Esophagus (tissue), 2 donors: ENCODE results near the gene ELF1. TPM values are rescaled to one million over a fixed set of nuclear protein-coding genes. Genes with fewer than 3 reads are reported as not detected.

Experiments
- H3K27ac ChIP-seq, 2 donors: one replicate each; pipeline ENCODE4 v1.5.1; 2013; ENCODE audit warnings: low read depth in 2 of 2, mild to moderate bottlenecking in 2 of 2, inconsistent platforms in 1 of 2, low read length in 1 of 2, moderate library complexity in 1 of 2
- H3K27me3 ChIP-seq, 2 donors: one replicate each; pipeline ENCODE4 v1.6.1; 2013; ENCODE audit warnings: low read length in 2 of 2, control low read depth in 1 of 2, mild to moderate bottlenecking in 1 of 2; ENCODE audit not compliant: insufficient read depth in 2 of 2, control insufficient read depth in 1 of 2
- H3K36me3 ChIP-seq, 2 donors: one replicate each; pipeline ENCODE4 v1.6.1; 2013; ENCODE audit warnings: low read length in 1 of 2; ENCODE audit not compliant: control insufficient read depth in 2 of 2, insufficient read depth in 2 of 2
- H3K4me1 ChIP-seq, 2 donors: one replicate each; pipeline ENCODE4 v1.6.1; 2013; ENCODE audit warnings: low read length in 1 of 2; ENCODE audit not compliant: control insufficient read depth in 2 of 2, insufficient read depth in 2 of 2
- H3K4me3 ChIP-seq, 2 donors: one replicate each; pipeline ENCODE4 v1.5.1; 2013; ENCODE audit warnings: low read length in 2 of 2, mild to moderate bottlenecking in 2 of 2, low read depth in 1 of 2, moderate library complexity in 1 of 2
- H3K9me3 ChIP-seq, 2 donors: one replicate each; pipeline ENCODE4 v1.6.1; 2013; ENCODE audit warnings: mild to moderate bottlenecking in 2 of 2, low read depth in 1 of 2, low read length in 1 of 2, moderate library complexity in 1 of 2; ENCODE audit not compliant: control insufficient read depth in 2 of 2, insufficient read depth in 1 of 2
- WGBS, 2 donors: extraction: QIAGEN DNeasy Blood & Tissue Kit; methylation state at CpG; one replicate each; pipeline ENCODE4 v1.1.7; 2013; 5-methylcytosine and 5-hydroxymethylcytosine counted together
- polyA plus RNA-seq, 2 donors: library from polyadenylated mRNA; stranded (reverse); fragments of 200-250 nt; gene quantifications; one replicate each; pipeline ENCODE4 v1.2.3, GENCODE V29; 2013
- donor health status: healthy with polysubstance abuse.
- donor health status: Bipolar disorder and iron deficiency.

ELF1 gene
- polyA plus RNA-seq = 10 to 100 TPM; 12.1 to 34.0 TPM

DNA sequence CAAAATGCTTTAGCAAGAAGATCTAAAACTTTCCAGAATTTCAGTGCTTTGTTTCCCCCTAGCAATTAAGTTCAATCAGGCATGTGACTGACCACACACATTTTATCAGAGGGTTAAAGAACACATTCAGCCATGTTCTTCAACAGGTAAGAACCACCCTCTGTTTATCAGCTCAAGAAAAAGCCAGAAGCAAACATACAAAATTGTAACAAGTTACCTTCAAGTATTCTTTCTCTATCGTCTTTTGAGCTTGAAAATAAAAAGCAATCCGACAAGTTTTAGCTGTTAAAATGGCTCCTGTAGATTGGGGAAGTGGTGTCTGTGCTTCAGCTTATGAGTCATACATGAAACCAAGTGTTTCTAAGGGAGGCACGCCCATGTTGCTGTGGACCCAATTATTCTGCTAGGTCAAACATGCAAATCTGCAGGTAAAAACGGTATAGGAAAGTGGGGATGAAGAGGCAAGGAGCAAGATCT is at the start of gene ELF1:
Gene ELF1, minus strand, starts transcription at position 306 of the 477 bp plus-strand sequence. CDS start 37,262 bp downstream, outside the sequence.
- 20 to 28% methylated on average over 4 of the region's 4 CpGs for WGBS, 2 donors
- Histone ChIP-seq H3K4me3 (peak within 1 kb of the TSS; percentile 34 to 71), H3K4me1 (peaks cover 0 to 2% of the 10 kb centered on the region in 2 donors)

DNA sequence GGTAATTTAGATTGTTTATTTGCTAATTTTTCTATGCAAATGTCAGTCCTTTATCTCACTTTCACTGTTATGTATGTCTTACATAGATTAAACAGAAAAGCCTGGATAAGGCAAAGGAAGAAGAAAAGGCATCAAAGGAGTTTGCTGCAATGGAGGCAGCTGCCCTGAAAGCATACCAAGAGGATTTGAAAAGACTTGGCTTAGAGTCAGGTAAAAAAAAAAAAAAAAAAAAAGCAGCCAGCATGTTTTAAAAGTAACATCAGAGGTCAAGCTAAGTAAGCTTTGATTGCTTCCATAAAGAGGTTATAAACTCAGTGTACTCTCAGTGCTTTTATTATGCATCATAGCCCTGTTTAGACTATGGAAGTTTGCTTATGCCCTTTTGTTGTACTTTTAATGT is 46.0 kb upstream of the ELF1 start:
- peaks cover 0 to 3% of the 10 kb centered on the region in 2 donors for H3K36me3 ChIP-seq
- no peak overlapping the region for H3K4me3 ChIP-seq
- H3K27ac ChIP-seq = no peak overlapping the region
- no peaks in the 10 kb centered on the region for H3K9me3 ChIP-seq
- no peaks in the 10 kb centered on the region for H3K4me1 ChIP-seq
- no peaks in the 10 kb centered on the region for H3K27me3 ChIP-seq

More for the DNA sequence above, at the start of gene ELF1:
- H3K9me3 ChIP-seq = no peaks in the 10 kb centered on the region
- H3K27ac ChIP-seq = peak within 1 kb of the TSS; percentile 78 to 87
- H3K36me3 ChIP-seq = no peaks in the 10 kb centered on the region
- H3K27me3 ChIP-seq = no peaks in the 10 kb centered on the region

DNA sequence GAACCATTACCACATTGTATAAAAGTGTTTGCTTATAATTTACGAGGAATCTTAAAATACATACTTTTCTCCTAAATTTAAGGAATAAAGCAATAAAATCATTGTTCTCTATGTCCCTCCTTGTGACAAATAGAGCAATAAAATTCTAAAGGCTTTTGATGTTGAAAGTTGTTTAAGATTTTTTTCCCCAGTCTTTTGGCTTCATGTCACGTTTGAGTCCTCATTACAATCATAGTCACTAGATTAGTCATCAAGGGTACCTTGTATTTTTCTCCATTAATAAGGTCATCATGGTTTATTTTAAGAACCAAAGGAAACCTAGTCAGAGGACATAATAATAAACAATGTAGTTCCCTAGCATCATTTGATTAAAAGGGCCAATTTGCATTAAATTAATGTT is 45.4 kb upstream of the ELF1 start:
- H3K4me1 ChIP-seq = no peaks in the 10 kb centered on the region
- no peak overlapping the region for H3K4me3 ChIP-seq
- H3K36me3 ChIP-seq = peaks cover 0 to 3% of the 10 kb centered on the region in 2 donors
- 47 to 48% methylated on average over 2 of the region's 2 CpGs for WGBS, 2 donors
- H3K27ac ChIP-seq = no peak overlapping the region
- no peaks in the 10 kb centered on the region for H3K27me3 ChIP-seq
- no peaks in the 10 kb centered on the region for H3K9me3 ChIP-seq

DNA sequence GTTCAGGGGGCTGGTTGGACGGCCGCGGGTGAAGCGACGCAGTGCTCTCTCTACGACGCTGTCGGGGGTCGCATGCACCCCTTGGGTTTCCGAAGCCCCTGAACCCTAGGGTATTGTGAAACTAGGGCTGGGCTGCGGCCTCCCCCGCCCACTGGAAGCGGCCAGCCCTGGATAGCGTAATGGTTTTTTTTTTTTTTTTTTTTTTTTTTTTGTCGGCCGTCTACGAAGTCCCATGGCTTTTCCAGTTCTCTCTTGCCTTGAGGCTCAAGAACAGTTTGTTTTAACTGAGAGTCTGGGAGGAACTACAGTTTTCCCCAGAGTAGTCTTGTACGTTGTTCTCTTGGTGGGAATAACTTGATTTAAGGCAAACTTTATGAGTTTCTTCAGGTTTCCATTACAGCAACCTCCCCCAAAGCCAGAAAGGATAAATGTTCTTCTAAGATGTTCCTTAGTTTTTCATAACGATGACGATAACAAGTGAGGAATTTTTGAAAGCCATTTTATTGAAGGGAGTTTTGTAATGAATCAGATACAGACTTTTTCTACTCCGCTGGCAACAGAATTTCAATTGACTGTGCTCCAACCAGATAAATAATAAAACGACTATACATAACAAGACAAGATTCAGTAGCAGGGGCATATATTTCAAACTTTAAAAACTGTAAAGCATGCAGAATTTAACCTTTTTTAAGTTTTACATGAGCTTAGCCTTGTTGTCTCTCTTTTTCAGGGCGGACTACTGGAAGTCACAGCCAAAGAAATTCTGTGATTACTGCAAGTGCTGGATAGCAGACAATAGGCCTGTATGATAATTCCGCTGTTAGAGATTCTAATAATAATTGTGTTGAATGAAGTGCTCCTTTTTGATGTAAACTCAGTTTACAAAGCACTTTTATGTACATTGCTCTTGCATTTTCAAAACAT is 43.1 kb upstream of the ELF1 start:
- no peaks in the 10 kb centered on the region for H3K27me3 ChIP-seq
- H3K9me3 ChIP-seq = no peaks in the 10 kb centered on the region
- H3K4me3 ChIP-seq = peak overlapping the region; percentile 95 to 98
- 3 to 4% methylated on average over 18 to 24 of the region's 24 CpGs for whole genome bisulfite sequencing, 2 donors
- peak overlapping the region; percentile 99 to 100 for H3K27ac ChIP-seq
- H3K4me1 ChIP-seq = no peaks in the 10 kb centered on the region
- peaks cover 0 to 3% of the 10 kb centered on the region in 2 donors for H3K36me3 ChIP-seq

DNA sequence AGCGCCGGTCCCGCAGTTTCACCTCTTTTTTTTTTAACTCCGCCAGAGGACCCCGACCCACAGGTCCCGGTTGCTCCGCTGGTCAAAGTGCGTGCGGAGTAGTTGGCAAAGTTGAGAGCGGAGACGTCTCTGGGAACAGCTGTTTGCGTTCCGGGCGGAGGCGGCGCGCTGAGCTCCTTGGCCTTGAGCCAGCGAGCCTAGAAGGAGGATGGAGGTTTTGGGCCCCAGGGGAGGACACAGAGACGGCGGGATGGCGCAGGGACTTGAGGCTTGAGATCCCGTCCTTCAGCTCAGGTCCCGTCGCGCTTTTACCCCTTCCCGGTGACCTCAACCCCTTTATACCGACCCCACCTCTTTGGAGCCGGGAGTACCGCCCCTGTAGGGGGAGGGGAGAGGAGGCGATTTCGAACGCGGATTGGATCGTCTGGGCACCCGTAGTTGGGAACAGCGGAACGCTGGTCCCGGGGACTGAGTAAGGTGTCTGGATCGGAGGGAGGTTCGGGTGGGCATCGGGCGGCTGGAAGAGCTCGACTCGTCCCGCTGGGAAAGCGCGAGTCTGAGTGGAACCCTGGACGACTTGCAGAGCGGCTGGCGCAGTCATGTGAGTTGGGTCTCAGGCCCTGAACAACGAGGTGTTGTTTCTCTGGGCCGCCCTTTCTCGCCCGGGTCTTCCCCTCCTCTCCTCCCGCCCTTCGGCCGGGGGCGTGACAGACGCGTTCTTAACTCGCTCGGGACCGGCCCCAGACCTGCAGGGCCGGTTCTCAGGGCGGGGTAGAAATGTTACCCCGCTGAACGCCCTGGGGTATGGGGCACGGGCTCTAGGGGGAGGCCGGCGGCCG is 42.2 kb upstream of the ELF1 start, which contains the start of gene WBP4:
Gene WBP4, plus strand, starts transcription at position 435 of the 839 bp plus-strand sequence. Its CDS starts 165 bp downstream, at position 600.
- Histone ChIP-seq H3K27me3 (no peaks in the 10 kb centered on the region), H3K9me3 (no peaks in the 10 kb centered on the region), H3K4me1 (no peaks in the 10 kb centered on the region), H3K36me3 (no peaks in the 10 kb centered on the region), H3K4me3 (peak within 1 kb of the TSS; percentile 95 to 98), H3K27ac (peak within 1 kb of the TSS; percentile 99 to 100)
- 0% methylated on average over 71 of the region's 71 CpGs for WGBS, 2 donors

DNA sequence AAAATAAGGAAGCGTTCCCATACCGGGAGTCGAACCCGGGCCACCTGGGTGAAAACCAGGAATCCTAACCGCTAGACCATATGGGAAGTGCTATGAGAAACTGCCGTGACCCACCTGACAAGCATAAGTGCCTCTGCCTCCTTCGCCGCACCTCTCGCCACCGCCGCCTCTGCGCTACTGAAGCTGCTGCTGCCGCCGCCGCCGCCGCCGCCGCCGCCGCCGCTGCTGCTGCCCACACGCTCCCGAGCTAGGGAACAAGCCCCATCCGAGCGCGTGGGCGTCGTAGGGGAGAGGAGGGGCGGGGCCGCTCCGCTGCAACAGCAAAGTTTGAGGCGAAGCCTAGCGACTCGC is 41.6 kb upstream of the ELF1 start:
- Histone ChIP-seq H3K4me1 (no peaks in the 10 kb centered on the region), H3K27me3 (no peaks in the 10 kb centered on the region), H3K36me3 (no peaks in the 10 kb centered on the region), H3K4me3 (peak overlapping the region; percentile 95 to 98), H3K27ac (peak overlapping the region; percentile 99 to 100), H3K9me3 (no peaks in the 10 kb centered on the region)
- WGBS, 2 donors = 0% methylated on average over 19 to 35 of the region's 35 CpGs

DNA sequence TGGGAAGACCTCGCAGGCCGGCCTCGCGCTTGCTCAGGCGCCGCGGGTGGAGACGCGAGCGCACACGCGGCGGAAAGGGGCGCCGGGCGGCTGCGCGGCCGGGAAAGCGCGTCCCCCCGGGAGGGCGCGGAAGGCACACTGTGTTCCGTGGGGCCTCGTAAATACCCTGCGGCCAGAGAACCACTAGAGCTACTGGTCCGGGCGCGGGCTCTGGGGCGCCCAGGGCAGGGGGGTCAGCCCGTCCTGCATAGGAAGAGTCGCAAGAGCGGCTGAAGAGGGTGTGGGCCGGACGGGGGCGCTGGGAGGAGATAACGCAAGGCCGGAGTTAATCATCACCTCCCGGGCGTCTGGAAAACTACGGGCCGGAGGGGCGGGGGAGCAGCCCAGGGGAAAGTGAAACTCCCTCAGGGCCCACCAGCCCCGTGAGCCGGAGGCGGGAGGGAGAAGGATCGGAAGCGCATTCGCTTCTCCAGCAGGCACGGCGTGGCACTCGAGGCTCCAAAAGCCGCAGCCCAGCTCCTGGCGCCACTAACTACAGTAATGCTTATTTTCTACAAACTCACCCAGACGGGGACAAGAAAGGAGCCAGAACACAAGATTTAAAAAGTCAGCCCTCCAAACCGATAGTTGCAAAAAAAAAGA is 41.1 kb upstream of the ELF1 start:
- no peaks in the 10 kb centered on the region for H3K4me1 ChIP-seq
- no peaks in the 10 kb centered on the region for H3K27me3 ChIP-seq
- H3K4me3 ChIP-seq = peak overlapping the region; percentile 95 to 98
- H3K36me3 ChIP-seq = no peaks in the 10 kb centered on the region
- peak overlapping the region; percentile 99 to 100 for H3K27ac ChIP-seq
- H3K9me3 ChIP-seq = no peaks in the 10 kb centered on the region
- 0% methylated on average over 57 of the region's 57 CpGs for WGBS, 2 donors

DNA sequence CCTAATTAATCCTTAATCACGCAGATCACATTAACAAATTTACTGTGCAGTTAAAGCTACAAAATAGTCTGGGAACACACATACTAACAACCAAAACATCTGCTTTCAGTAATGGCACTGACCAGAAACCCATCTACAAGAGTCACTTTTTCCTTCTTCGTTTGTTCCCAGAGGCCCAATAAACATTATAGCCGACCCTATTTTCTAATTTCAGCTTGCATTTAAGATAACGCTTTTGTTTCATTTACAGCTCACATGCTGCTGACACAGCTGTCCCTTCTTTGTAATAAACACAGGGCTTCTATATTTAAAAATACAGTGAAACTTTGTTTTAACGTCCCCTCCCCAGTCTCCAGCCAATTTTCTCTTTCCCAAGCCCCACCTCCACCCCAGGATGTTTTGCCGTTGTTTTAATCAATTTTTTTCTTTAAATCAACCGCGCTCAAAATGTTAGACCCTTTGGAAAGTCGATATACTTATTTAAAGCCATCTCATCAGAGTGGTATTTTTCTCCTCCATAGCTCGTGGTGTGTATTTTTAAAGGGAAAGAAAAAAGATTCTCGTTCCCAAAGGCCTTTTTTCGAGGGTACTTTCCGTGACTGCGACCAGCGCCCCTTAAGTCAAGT is 40.5 kb upstream of the ELF1 start:
- Histone ChIP-seq H3K4me1 (no peaks in the 10 kb centered on the region), H3K27ac (peak overlapping the region; percentile 99 to 100), H3K36me3 (no peaks in the 10 kb centered on the region), H3K27me3 (no peaks in the 10 kb centered on the region), H3K9me3 (no peaks in the 10 kb centered on the region), H3K4me3 (peak overlapping the region; percentile 95 to 98)
- 1 to 2% methylated on average over 15 of the region's 15 CpGs for WGBS, 2 donors
